Fibroblast of skin of right biceps (primary cell): ENCODE results near the gene KMT2C.
"Not testable (repeated sequence)": the region's sequence is repeated elsewhere in the genome, so short reads cannot be mapped to it uniquely, and the experiment has no call there.

ENCODE experiments used
- DNase-seq: peaks from one replicate; pipeline ENCODE4 v3.0.0-alpha.2; 2013

Gene KMT2C

GRCh38 chr7:152353281-152353680 is 82.5 kb downstream of the KMT2C start:
- peak; percentile 21 for DNase-seq

GRCh38 chr7:152351747-152352146 is 84.1 kb downstream of the KMT2C start:
- DNase-seq, result not testable (repeated sequence)

GRCh38 chr7:152351168-152351567 is 84.6 kb downstream of the KMT2C start:
- DNase-seq, result no peak

GRCh38 chr7:152347888-152348287 is 87.9 kb downstream of the KMT2C start:
- DNase-seq, result no peak

GRCh38 chr7:152344253-152344652 is 91.5 kb downstream of the KMT2C start:
- no peak for DNase-seq

- DNase-seq, result no peak
Measured at GRCh38 chr7:152342796-152343195, 93.0 kb downstream of the KMT2C start.

- DNase-seq, result no peak
Measured at GRCh38 chr7:152341914-152342236, 93.9 kb downstream of the KMT2C start.

GRCh38 chr7:152341039-152341913 is 94.5 kb downstream of the KMT2C start:
- peak; percentile 59 for DNase-seq

GRCh38 chr7:152340161-152340560 is 95.6 kb downstream of the KMT2C start:
- no peak for DNase-seq

- DNase-seq, result no peak
Measured at GRCh38 chr7:152338561-152338960, 97.2 kb downstream of the KMT2C start.

- peak; percentile 38 for DNase-seq
Measured at GRCh38 chr7:152336754-152337368, 98.9 kb downstream of the KMT2C start.

GRCh38 chr7:152335900-152336571 is 99.8 kb downstream of the KMT2C start:
- DNase-seq, result no peak

GRCh38 chr7:152333134-152333533 is 102.7 kb downstream of the KMT2C start:
- DNase-seq, result no peak

GRCh38 chr7:152330827-152331226 is 105.0 kb downstream of the KMT2C start:
- no peak for DNase-seq

GRCh38 chr7:152329469-152329868 is 106.3 kb downstream of the KMT2C start:
- DNase-seq, result no peak

GRCh38 chr7:152328234-152328633 is 107.6 kb downstream of the KMT2C start:
- no peak for DNase-seq

GRCh38 chr7:152315845-152316244 is 120.0 kb downstream of the KMT2C start:
- no peak for DNase-seq

GRCh38 chr7:152313831-152314604 is 121.8 kb downstream of the KMT2C start:
- DNase-seq, result peak; percentile 84

- no peak for DNase-seq
Measured at GRCh38 chr7:152313217-152313616, 122.6 kb downstream of the KMT2C start.

GRCh38 chr7:152312316-152312715 is 123.5 kb downstream of the KMT2C start:
- DNase-seq, result peak; percentile 18

- no peak for DNase-seq
Measured at GRCh38 chr7:152307902-152308301, 127.9 kb downstream of the KMT2C start.

GRCh38 chr7:152299542-152300143 is 136.2 kb downstream of the KMT2C start:
- DNase-seq, result not testable (repeated sequence)

GRCh38 chr7:152292897-152293296 is 142.9 kb downstream of the KMT2C start:
- no peak for DNase-seq
